SU-DHL-6 (cell line): ENCODE results near the gene PSME3IP1.

Experiments used
- H2AFZ ChIP-seq: fragments of 200-600 bp; sonication (generic); 2 replicates; pipeline ENCODE4 v1.6.1; 2014; ENCODE audit warnings: low read depth, mild to moderate bottlenecking, moderate library complexity, mixed read lengths, antibody characterized with exemption, low read length; ENCODE audit not compliant: severe bottlenecking
- H3F3A ChIP-seq: fragments of 200-600 bp; shearing (Covaris generic); 2 replicates; pipeline ENCODE4 v1.6.0; 2016; ENCODE audit warnings: antibody characterized with exemption, mild to moderate bottlenecking; ENCODE audit not compliant: insufficient read depth
- H3K27ac ChIP-seq: fragments of 200-600 bp; sonication (generic); 2 replicates; pipeline ENCODE4 v1.5.1; 2016; ENCODE audit warnings: low read depth, mild to moderate bottlenecking, low read length, moderate library complexity, mixed read lengths
- H3K27me3 ChIP-seq: fragments of 200-600 bp; sonication (generic), shearing (Covaris generic); 2 replicates; pipeline ENCODE4 v1.6.0; 2014; ENCODE audit warnings: mild to moderate bottlenecking, low read length
- H3K36me3 ChIP-seq: fragments of 200-600 bp; sonication (generic); 2 replicates; pipeline ENCODE4 v1.6.1; 2014; ENCODE audit warnings: mild to moderate bottlenecking, low read length, mixed read lengths
- H3K4me2 ChIP-seq: fragments of 300-600, 200-600 bp; shearing (Covaris generic), sonication (generic); 2 replicates; pipeline ENCODE4 v1.6.0; 2014; ENCODE audit warnings: low read length, low read depth, mild to moderate bottlenecking; ENCODE audit not compliant: poor library complexity, severe bottlenecking
- H3K4me3 ChIP-seq: fragments of 200-600 bp; sonication (generic); 2 replicates; pipeline ENCODE4 v1.5.1; 2014; ENCODE audit warnings: antibody characterized with exemption, low read length, mild to moderate bottlenecking, mixed read lengths; ENCODE audit not compliant: insufficient read depth, poor library complexity, severe bottlenecking
- H3K79me2 ChIP-seq: fragments of 200-600 bp; sonication (generic); 2 replicates; pipeline ENCODE4 v1.6.1; 2014; ENCODE audit warnings: mild to moderate bottlenecking, low read length, moderate library complexity; ENCODE audit not compliant: insufficient read depth
- H3K9ac ChIP-seq: fragments of 200-600 bp; sonication (generic); 2 replicates; pipeline ENCODE4 v1.7.0; 2014; ENCODE audit warnings: mild to moderate bottlenecking, low read length
- H3K9me2 ChIP-seq: fragments of 200-600 bp; sonication (generic); replicated peaks from 2 replicates; pipeline ENCODE4 v1.6.1; 2014; ENCODE audit warnings: low read length; ENCODE audit not compliant: insufficient read depth
- H3K9me3 ChIP-seq: fragments of 200-600 bp; sonication (generic); 2 replicates; pipeline ENCODE4 v1.6.1; 2014; ENCODE audit warnings: low read length, mixed read lengths; ENCODE audit not compliant: insufficient read depth
- H4K20me1 ChIP-seq: fragments of 200-600 bp; sonication (generic); 2 replicates; pipeline ENCODE4 v1.6.1; 2014; ENCODE audit warnings: low read depth, mild to moderate bottlenecking, antibody characterized with exemption, low read length, moderate library complexity, mixed read lengths
- CTCF ChIP-seq: fragments of 200-600 bp; sonication (generic); IDR thresholded peaks from one replicate; pipeline ENCODE4 v1.5.1; 2017; ENCODE audit warnings: antibody characterized with exemption, mild to moderate bottlenecking, low read length, moderate library complexity; ENCODE audit not compliant: insufficient read depth, poor library complexity, severe bottlenecking
- EZH2phosphoT487 ChIP-seq: fragments of 200-600 bp; sonication (generic), shearing (Covaris generic); conservative IDR thresholded peaks from 2 replicates; pipeline ENCODE4 v1.6.1; 2018; ENCODE audit warnings: mild to moderate bottlenecking, antibody characterized with exemption, low read length, moderate library complexity, mixed read lengths

PSME3IP1 gene

GRCh38 chr16:57128771-57129389 lies 57.0 kb downstream of the PSME3IP1 start:
- Histone ChIP-seq H2AFZ (no peak overlapping the region), H3K9me3 (no peaks in the 10 kb centered on the region), H3K9me2 (no peaks in the 10 kb centered on the region), H3K4me2 (no peak overlapping the region), H4K20me1 (no peaks in the 10 kb centered on the region), H3K27me3 (no peaks in the 10 kb centered on the region), H3K9ac (no peak overlapping the region), H3K4me3 (no peak overlapping the region), H3K27ac (no peak overlapping the region), H3F3A (no peaks in the 10 kb centered on the region), H3K36me3 (no peaks in the 10 kb centered on the region), H3K79me2 (no peaks in the 10 kb centered on the region)
- TF ChIP-seq CTCF (no peak), EZH2phosphoT487 (no peak)

GRCh38 chr16:57127836-57128235 lies 58.0 kb downstream of the PSME3IP1 start:
- Histone ChIP-seq H3K4me3 (no peak overlapping the region), H4K20me1 (no peaks in the 10 kb centered on the region), H3K4me2 (no peak overlapping the region), H3K79me2 (no peaks in the 10 kb centered on the region), H3K27ac (no peak overlapping the region), H3K36me3 (no peaks in the 10 kb centered on the region), H3F3A (no peaks in the 10 kb centered on the region), H2AFZ (no peak overlapping the region), H3K9me3 (no peaks in the 10 kb centered on the region), H3K9me2 (no peaks in the 10 kb centered on the region), H3K27me3 (no peaks in the 10 kb centered on the region), H3K9ac (no peak overlapping the region)
- TF ChIP-seq EZH2phosphoT487 (no peak), CTCF (no peak)

GRCh38 chr16:57127037-57127763 lies 58.6 kb downstream of the PSME3IP1 start:
- no peaks in the 10 kb centered on the region for H3K9me3 ChIP-seq
- no peaks in the 10 kb centered on the region for H3K79me2 ChIP-seq
- TF ChIP-seq EZH2phosphoT487 = no peak
- no peak for TF ChIP-seq CTCF
- no peak overlapping the region for H3K27ac ChIP-seq
- no peak overlapping the region for H3K9ac ChIP-seq
- H3K4me2 ChIP-seq = no peak overlapping the region
- no peaks in the 10 kb centered on the region for H3K27me3 ChIP-seq
- no peak overlapping the region for H3K4me3 ChIP-seq
- H4K20me1 ChIP-seq = no peaks in the 10 kb centered on the region
- H3K9me2 ChIP-seq = no peaks in the 10 kb centered on the region
- H3F3A ChIP-seq = no peaks in the 10 kb centered on the region
- H3K36me3 ChIP-seq = no peaks in the 10 kb centered on the region
- H2AFZ ChIP-seq = no peak overlapping the region
